ENCODE measurements around the gene CIDEB. TPM values are rescaled to one million over a fixed set of nuclear protein-coding genes. Genes with fewer than 3 reads are reported as not detected.
A peak's percentile ranks its signal among the peaks of the same experiment; 100 is the strongest.

CIDEB gene
- total and polyA plus RNA-seq, 9 of the 15 experiments (the other 6 are each of a cell fraction or from before 2014, with no cell fraction given), result 0.03 to 0.35 (median 0.09) TPM; not detected in 3

- TF ChIP-seq NRF1 (conservative IDR thresholded peaks at IDR 0.05 in 1 of 2, IDR thresholded peaks at IDR 0.05 in 1 of 2) (0 out of 4 replicates have a peak, but pooled peaks of 1 of the 2 experiments have one; percentile 14), ZNF511 (CRISPR knock-in tag; IDR thresholded peaks at IDR 0.05) (no peak), ZBED1 (IDR thresholded peaks at IDR 0.05) (no peak), ZNF124 (CRISPR knock-in tag; IDR thresholded peaks at IDR 0.05) (no peak), GABPA (tag; conservative IDR thresholded peaks at IDR 0.05; ENCODE audit: low read depth) (no peak), TAF7 (tag; IDR thresholded peaks at IDR 0.05) (no peak), ZNF23 (CRISPR knock-in tag; IDR thresholded peaks at IDR 0.05) (no peak), TEAD1 (CRISPR knock-in tag; IDR thresholded peaks at IDR 0.05) (peak in 1 of 2 experiments; percentile 40; a peak in 1 of 4 replicates), ZBTB12 (CRISPR knock-in tag; IDR thresholded peaks at IDR 0.05) (no peak), EGR1 (conservative IDR thresholded peaks at IDR 0.05) (0 out of 2 replicates have a peak, but pooled peaks have one; percentile 16), FOXP4 (CRISPR knock-in tag; IDR thresholded peaks at IDR 0.05; ENCODE audit: borderline replicate concordance) (no peak), TEAD2 (tag; IDR thresholded peaks at IDR 0.05) (no peak), CREB3L1 (IDR thresholded peaks at IDR 0.05; ENCODE audit: borderline replicate concordance, low read depth) (no peak), ZNF217 (CRISPR knock-in tag; IDR thresholded peaks at IDR 0.05) (no peak), CBFB (CRISPR knock-in tag; IDR thresholded peaks at IDR 0.05) (no peak), ZNF239 (CRISPR knock-in tag; IDR thresholded peaks at IDR 0.05) (no peak), EHMT2 (IDR thresholded peaks at IDR 0.05) (no peak), ID3 (CRISPR knock-in tag; IDR thresholded peaks at IDR 0.05) (no peak), ID3 (tag; IDR thresholded peaks at IDR 0.05) (0 out of 2 replicates have a peak, but pooled peaks have one; percentile 40), PPARD (CRISPR knock-in tag; IDR thresholded peaks at IDR 0.05) (no peak), HDAC3 (IDR thresholded peaks at IDR 0.05; ENCODE audit: borderline replicate concordance, partially characterized antibody) (peak; percentile 65), RFX1 (IDR thresholded peaks at IDR 0.05) (no peak), DPF2 (IDR thresholded peaks at IDR 0.05) (peak; percentile 86), NELFE (IDR thresholded peaks at IDR 0.05; ENCODE audit: insufficient read depth, insufficient read length) (no peak), ZNF140 (CRISPR knock-in tag; IDR thresholded peaks at IDR 0.05) (no peak)
These were observed 51.7 kb downstream of the CIDEB start (continued) for GRCh38 chr14:24255931-24256711.

Data from K562 (cell line).